ENCODE measurements around the gene AK3. TPM values are rescaled to one million over a fixed set of nuclear protein-coding genes. Genes with fewer than 3 reads are reported as not detected.
A peak's percentile ranks its signal among the peaks of the same experiment; 100 is the strongest.

AK3 gene
- total and polyA plus RNA-seq, 9 of the 15 experiments (the other 6 are each of a cell fraction or from before 2014, with no cell fraction given) = 12.2 to 78.6 (median 41.8) TPM

- ATAC-seq (peak; percentile 81), FAIRE-seq (peak; percentile 52), DNase-seq (ENCODE audit: extremely low read depth in 1 of 4, low spot score in 3 of 4) (peak; percentile 12 to 63 (median 25))
- intact Hi-C loops (cut with micrococcal nuclease) = loop anchor here (10.0 kb wide), 1 partner anchor 364 kb away; no protein-coding TSS in a partner anchor
- Histone ChIP-seq H3K9ac (ENCODE audit: insufficient read depth in 1 of 2, low read depth in 2 of 2, low read length in 2 of 2) (no peak overlapping the region), H3K9me3 (replicated peaks; ENCODE audit: control insufficient read depth, insufficient read depth, low read depth, low read length) (no peaks in the 10 kb centered on the region), H3K4me2 (ENCODE audit: insufficient read depth, low read length) (no peak overlapping the region), H3K36me3 (ENCODE audit: control insufficient read depth, insufficient read depth, low read length) (no peaks in the 10 kb centered on the region), H3K4me1 (replicated peaks in 1 of 2; ENCODE audit: control insufficient read depth in 2 of 2, insufficient read depth in 2 of 2, low read length in 2 of 2) (peaks cover 0 to 2% of the 10 kb centered on the region in 2 experiments; a peak in 2 of 5 replicates), H3K9me1 (ENCODE audit: control insufficient read depth, insufficient read depth, low read length) (no peaks in the 10 kb centered on the region), H3K79me2 (ENCODE audit: control insufficient read depth, insufficient read depth, low read length) (no peaks in the 10 kb centered on the region), H3K4me3 (no peak overlapping the region), H3K27ac (ENCODE audit: extremely low read depth, low read depth, low read length) (no peak overlapping the region), H2AFZ (ENCODE audit: low read depth, low read length) (no peak overlapping the region), H4K20me1 (replicated peaks; ENCODE audit: control insufficient read depth, insufficient read depth, low read length) (no peaks in the 10 kb centered on the region), H3K27me3 (ENCODE audit: control insufficient read depth in 2 of 2, insufficient read depth in 2 of 2, low read length in 2 of 2) (no peaks in the 10 kb centered on the region)
- ChIA-PET POLR2A (interaction anchor here (1.1 kb wide), 1 partner anchor 9 kb away, joined by 4 read pairs; no protein-coding TSS in a partner anchor), CTCF (ENCODE audit: low intra/inter-chr PET ratio) (no interaction called here)
- TF ChIP-seq HNRNPL (IDR thresholded peaks at IDR 0.05; ENCODE audit: low read depth, low read length) (no peak), CTBP1 (IDR thresholded peaks at IDR 0.05; ENCODE audit: borderline replicate concordance) (peak; percentile 28; the same call in 1 of the 2 replicates)
- 7% methylated on average over 5 of the region's 5 CpGs for WGBS (ENCODE audit: insufficient coverage, low coverage, missing lambda C conversion rate)
- in situ Hi-C loops (cut with MboI) = loop anchor here (25.0 kb wide), 1 partner anchor 689 kb away; the partner anchor contains the start of gene PLGRKT
- no TSS peak for BruUV-seq (replicated peaks)
These were observed 7.6 kb upstream of the AK3 start for GRCh38 chr9:4748612-4749011.

- in situ Hi-C loops (cut with MboI) = loop anchor here (25.0 kb wide), 1 partner anchor 691 kb away; the partner anchor contains the start of gene PLGRKT
- ChIA-PET POLR2A (no interaction called here), CTCF (ENCODE audit: low intra/inter-chr PET ratio) (interaction anchor here (0.6 kb wide), 1 partner anchor 663 kb away, joined by 4 read pairs; no protein-coding TSS in a partner anchor)
- no peaks in the 10 kb centered on the region for H3K36me3 ChIP-seq (ENCODE audit: control insufficient read depth, insufficient read depth, low read length)
- H3K9me1 ChIP-seq (ENCODE audit: control insufficient read depth, insufficient read depth, low read length) = no peaks in the 10 kb centered on the region
- H3K9me3 ChIP-seq (replicated peaks; ENCODE audit: control insufficient read depth, insufficient read depth, low read depth, low read length) = no peaks in the 10 kb centered on the region
- H3K27ac ChIP-seq (ENCODE audit: extremely low read depth, low read depth, low read length) = no peak overlapping the region
- no peaks in the 10 kb centered on the region for H4K20me1 ChIP-seq (replicated peaks; ENCODE audit: control insufficient read depth, insufficient read depth, low read length)
- H3K27me3 ChIP-seq (ENCODE audit: control insufficient read depth in 2 of 2, insufficient read depth in 2 of 2, low read length in 2 of 2) = no peaks in the 10 kb centered on the region
- FAIRE-seq (no peak), DNase-seq (ENCODE audit: extremely low read depth in 1 of 4, low spot score in 3 of 4) (no peak), ATAC-seq (no peak)
- H3K4me3 ChIP-seq = no peak overlapping the region
- WGBS (ENCODE audit: insufficient coverage, low coverage, missing lambda C conversion rate) = 73% methylated on average over 2 of the region's 2 CpGs
- peaks cover 8% of the 10 kb centered on the region; the same call in 1 of the 3 replicates for H3K79me2 ChIP-seq (ENCODE audit: control insufficient read depth, insufficient read depth, low read length)
- intact Hi-C loops (cut with micrococcal nuclease) = loop anchor here (10.0 kb wide), 1 partner anchor 362 kb away; no protein-coding TSS in a partner anchor
- no peak overlapping the region for H3K9ac ChIP-seq (ENCODE audit: insufficient read depth in 1 of 2, low read depth in 2 of 2, low read length in 2 of 2)
- no peak overlapping the region for H2AFZ ChIP-seq (ENCODE audit: low read depth, low read length)
- no peak overlapping the region for H3K4me2 ChIP-seq (ENCODE audit: insufficient read depth, low read length)
- no TSS peak for BruUV-seq (replicated peaks)
- peaks cover 2 to 4% of the 10 kb centered on the region in 2 experiments; a peak in 3 of 5 replicates for H3K4me1 ChIP-seq (replicated peaks in 1 of 2; ENCODE audit: control insufficient read depth in 2 of 2, insufficient read depth in 2 of 2, low read length in 2 of 2)
- TF ChIP-seq JUN (IDR thresholded peaks at IDR 0.05; ENCODE audit: borderline replicate concordance, low read depth, low read length) (no peak), JUN (CRISPR knock-in tag; IDR thresholded peaks at IDR 0.05; ENCODE audit: borderline replicate concordance) (no peak), IRF2 (CRISPR knock-in tag; IDR thresholded peaks at IDR 0.05) (no peak)
These were observed 5.5 kb upstream of the AK3 start for GRCh38 chr9:4746278-4747030.

Data from K562 (cell line).